ENCODE data around the gene ZNF888.

GRCh38 chr19:52941941-52942385 is 18.7 kb upstream of the ZNF888 start:
- TF ChIP-seq SMC3 (conservative IDR thresholded peaks at IDR 0.05; ENCODE audit: poor library complexity) = no peak
- no peak for TF ChIP-seq EZH2 (IDR thresholded peaks at IDR 0.05; ENCODE audit: borderline replicate concordance, insufficient read depth, low read length, poor library complexity, severe bottlenecking)
- TF ChIP-seq, protein P1, sequence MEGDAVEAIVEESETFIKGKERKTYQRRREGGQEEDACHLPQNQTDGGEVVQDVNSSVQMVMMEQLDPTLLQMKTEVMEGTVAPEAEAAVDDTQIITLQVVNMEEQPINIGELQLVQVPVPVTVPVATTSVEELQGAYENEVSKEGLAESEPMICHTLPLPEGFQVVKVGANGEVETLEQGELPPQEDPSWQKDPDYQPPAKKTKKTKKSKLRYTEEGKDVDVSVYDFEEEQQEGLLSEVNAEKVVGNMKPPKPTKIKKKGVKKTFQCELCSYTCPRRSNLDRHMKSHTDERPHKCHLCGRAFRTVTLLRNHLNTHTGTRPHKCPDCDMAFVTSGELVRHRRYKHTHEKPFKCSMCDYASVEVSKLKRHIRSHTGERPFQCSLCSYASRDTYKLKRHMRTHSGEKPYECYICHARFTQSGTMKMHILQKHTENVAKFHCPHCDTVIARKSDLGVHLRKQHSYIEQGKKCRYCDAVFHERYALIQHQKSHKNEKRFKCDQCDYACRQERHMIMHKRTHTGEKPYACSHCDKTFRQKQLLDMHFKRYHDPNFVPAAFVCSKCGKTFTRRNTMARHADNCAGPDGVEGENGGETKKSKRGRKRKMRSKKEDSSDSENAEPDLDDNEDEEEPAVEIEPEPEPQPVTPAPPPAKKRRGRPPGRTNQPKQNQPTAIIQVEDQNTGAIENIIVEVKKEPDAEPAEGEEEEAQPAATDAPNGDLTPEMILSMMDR (IDR thresholded peaks at IDR 0.05; ENCODE audit: poor library complexity, severe bottlenecking) = no peak
- no peak for TF ChIP-seq RAD21 (conservative IDR thresholded peaks at IDR 0.05)
- TF ChIP-seq REST (IDR thresholded peaks at IDR 0.05; ENCODE audit: borderline replicate concordance) = no peak
- TF ChIP-seq TAF1 (IDR thresholded peaks at IDR 0.05; ENCODE audit: low read depth) = no peak
- TF ChIP-seq EP300 (conservative IDR thresholded peaks at IDR 0.05; ENCODE audit: poor library complexity, severe bottlenecking) = no peak
- TF ChIP-seq POLR2AphosphoS5 (IDR thresholded peaks at IDR 0.05) = no peak

Measured in neural cell (in vitro differentiated cells).